Measurements from ENCODE around the gene SLC7A11.

DNA sequence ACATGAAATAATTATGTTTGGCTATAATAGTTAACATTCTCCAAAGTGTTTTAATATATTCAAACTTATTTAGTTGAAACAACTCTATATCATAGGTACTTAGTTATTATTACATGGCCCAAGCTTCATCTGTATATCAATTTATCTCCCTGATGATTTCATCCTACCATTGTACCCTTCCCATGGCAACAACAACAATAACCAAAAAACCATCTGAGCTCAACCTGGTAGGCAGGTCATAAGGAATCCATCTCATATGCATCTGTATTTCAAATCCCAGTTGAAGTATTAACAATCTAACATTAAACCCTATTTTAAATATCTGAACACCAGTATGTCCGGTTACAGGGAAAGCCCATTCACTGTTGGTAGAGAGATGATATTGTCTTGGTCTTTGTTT, 33.1 kb upstream of the SLC7A11 start:
- TF ChIP-seq, protein P1, sequence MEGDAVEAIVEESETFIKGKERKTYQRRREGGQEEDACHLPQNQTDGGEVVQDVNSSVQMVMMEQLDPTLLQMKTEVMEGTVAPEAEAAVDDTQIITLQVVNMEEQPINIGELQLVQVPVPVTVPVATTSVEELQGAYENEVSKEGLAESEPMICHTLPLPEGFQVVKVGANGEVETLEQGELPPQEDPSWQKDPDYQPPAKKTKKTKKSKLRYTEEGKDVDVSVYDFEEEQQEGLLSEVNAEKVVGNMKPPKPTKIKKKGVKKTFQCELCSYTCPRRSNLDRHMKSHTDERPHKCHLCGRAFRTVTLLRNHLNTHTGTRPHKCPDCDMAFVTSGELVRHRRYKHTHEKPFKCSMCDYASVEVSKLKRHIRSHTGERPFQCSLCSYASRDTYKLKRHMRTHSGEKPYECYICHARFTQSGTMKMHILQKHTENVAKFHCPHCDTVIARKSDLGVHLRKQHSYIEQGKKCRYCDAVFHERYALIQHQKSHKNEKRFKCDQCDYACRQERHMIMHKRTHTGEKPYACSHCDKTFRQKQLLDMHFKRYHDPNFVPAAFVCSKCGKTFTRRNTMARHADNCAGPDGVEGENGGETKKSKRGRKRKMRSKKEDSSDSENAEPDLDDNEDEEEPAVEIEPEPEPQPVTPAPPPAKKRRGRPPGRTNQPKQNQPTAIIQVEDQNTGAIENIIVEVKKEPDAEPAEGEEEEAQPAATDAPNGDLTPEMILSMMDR (IDR thresholded peaks at IDR 0.05): no peak
- no peak for TF ChIP-seq POLR2AphosphoS5 (IDR thresholded peaks at IDR 0.05)
- no peak for TF ChIP-seq EP300 (IDR thresholded peaks at IDR 0.05)
- TF ChIP-seq POLR2A (IDR thresholded peaks at IDR 0.05): no peak

Data from sigmoid colon (tissue), 4 donors.